Upper lobe of left lung (tissue), 6 donors: ENCODE measurements around the gene CHSY3. TPM values are rescaled to one million over a fixed set of nuclear protein-coding genes. Genes with fewer than 3 reads are reported as not detected.

Experiments
- ATAC-seq, 2 donors: fragments of 200-7000 bp; cut with Tn5 transposase; one replicate each; pipeline ENCODE4 v1.9.1; 2022; ENCODE audit warnings: mild to moderate bottlenecking in 2 of 2, moderate library complexity in 2 of 2; ENCODE audit not compliant: low FRiP score in 2 of 2
- DNase-seq, 2 donors: peaks; one replicate each; pipeline ENCODE4 v3.0.0-alpha.2; 2019 to 2020
- H3K27ac ChIP-seq, 4 donors: fragments of 200-600 bp; sonication (generic); one replicate each; pipeline ENCODE4 v1.5.1; 2016 to 2019
- H3K27me3 ChIP-seq, 4 donors: fragments of 200-600 bp; sonication (generic); one replicate each; pipeline ENCODE4 v1.5.1; 2017 to 2019
- H3K36me3 ChIP-seq, 4 donors: fragments of 200-600 bp; sonication (generic); one replicate each; pipeline ENCODE4 v1.5.1; 2016 to 2019
- H3K4me1 ChIP-seq, 4 donors: fragments of 200-600 bp; sonication (generic); one replicate each; pipeline ENCODE4 v1.5.1; 2018 to 2019
- H3K4me3 ChIP-seq, 4 donors: fragments of 200-600 bp; sonication (generic); one replicate each; pipeline ENCODE4 v1.5.1; 2017 to 2019; ENCODE audit warnings: mild to moderate bottlenecking in 2 of 4, moderate library complexity in 1 of 4
- H3K9me3 ChIP-seq, 4 donors: fragments of 200-600 bp; sonication (generic); one replicate each; pipeline ENCODE4 v1.5.1; 2018 to 2019
- EP300 ChIP-seq, 4 donors: sonication (generic); formaldehyde crosslinking; IDR thresholded peaks; one replicate each; pipeline ENCODE4 v1.5.1; 2017; ENCODE audit warnings: antibody characterized with exemption in 4 of 4, control low read depth in 2 of 4
- POLR2A ChIP-seq, 4 donors: fragments of 450-650 bp; IDR thresholded peaks; one replicate each; pipeline ENCODE4 v1.5.1; 2016 to 2017; ENCODE audit warnings: antibody characterized with exemption in 4 of 4, mild to moderate bottlenecking in 2 of 4
- POLR2AphosphoS5 ChIP-seq, 2 donors: sonication (generic); formaldehyde crosslinking; IDR thresholded peaks; one replicate each; pipeline ENCODE4 v1.5.1; 2017; ENCODE audit warnings: antibody characterized with exemption in 2 of 2
- WGBS, 2 donors: methylation state at CpG; one replicate each; pipeline ENCODE4 v1.1.5; 2017 to 2018; 5-methylcytosine and 5-hydroxymethylcytosine counted together
- total RNA-seq, 6 donors: library from RNA; depleted of rRNA in 4 of 6; stranded (reverse); fragments of >200 nt in 4 of 6; gene quantifications; one replicate each; pipeline versions ENCODE4 v1.1.0 to v1.2.1, GENCODE V29; 2016 to 2021
- TF ChIP-seq, protein P1 (sequence below), 6 experiments: fragments of 450-650 bp in 4 of 6; fragments of 200-600 bp in 2 of 6; sonication (generic) in 2 of 6; IDR thresholded peaks; one replicate each; pipeline ENCODE4 v1.5.1; 2016 to 2019; ENCODE audit warnings: antibody characterized with exemption in 6 of 6
- donor health status: DM: no; HTN: no; CAD: no; lungs with moderate emphysema.
- donor health status: DM: no; HTN: yes; CAD: no; lungs with severe emphysema.

CHSY3 gene
- total RNA-seq, 6 donors from 2014 or later = 3.1 to 7.5 (median 6.3) TPM

DNA sequence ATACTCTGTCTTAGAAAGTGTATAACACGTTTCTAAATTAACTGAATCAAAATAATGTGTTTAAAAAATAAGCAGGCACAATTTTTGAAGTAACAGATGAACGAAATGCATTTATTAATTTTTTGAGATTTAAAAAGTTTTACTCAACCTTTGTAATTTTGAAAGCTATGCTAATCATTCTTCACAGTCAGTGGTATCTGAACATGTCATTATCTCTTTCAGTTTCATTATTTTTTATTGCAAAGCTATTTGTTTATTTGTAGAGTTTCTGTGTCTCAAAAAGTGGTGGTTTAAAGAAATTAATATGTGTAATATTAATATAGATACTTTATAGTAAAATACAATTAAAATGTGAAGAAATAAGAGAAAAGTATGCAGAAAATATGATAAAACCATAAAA lies 11.2 kb downstream of the CHSY3 start:
- H3K27ac ChIP-seq = no peak overlapping the region
- TF ChIP-seq, protein P1, sequence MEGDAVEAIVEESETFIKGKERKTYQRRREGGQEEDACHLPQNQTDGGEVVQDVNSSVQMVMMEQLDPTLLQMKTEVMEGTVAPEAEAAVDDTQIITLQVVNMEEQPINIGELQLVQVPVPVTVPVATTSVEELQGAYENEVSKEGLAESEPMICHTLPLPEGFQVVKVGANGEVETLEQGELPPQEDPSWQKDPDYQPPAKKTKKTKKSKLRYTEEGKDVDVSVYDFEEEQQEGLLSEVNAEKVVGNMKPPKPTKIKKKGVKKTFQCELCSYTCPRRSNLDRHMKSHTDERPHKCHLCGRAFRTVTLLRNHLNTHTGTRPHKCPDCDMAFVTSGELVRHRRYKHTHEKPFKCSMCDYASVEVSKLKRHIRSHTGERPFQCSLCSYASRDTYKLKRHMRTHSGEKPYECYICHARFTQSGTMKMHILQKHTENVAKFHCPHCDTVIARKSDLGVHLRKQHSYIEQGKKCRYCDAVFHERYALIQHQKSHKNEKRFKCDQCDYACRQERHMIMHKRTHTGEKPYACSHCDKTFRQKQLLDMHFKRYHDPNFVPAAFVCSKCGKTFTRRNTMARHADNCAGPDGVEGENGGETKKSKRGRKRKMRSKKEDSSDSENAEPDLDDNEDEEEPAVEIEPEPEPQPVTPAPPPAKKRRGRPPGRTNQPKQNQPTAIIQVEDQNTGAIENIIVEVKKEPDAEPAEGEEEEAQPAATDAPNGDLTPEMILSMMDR (IDR thresholded peaks at IDR 0.05) = no peak
- TF ChIP-seq EP300 (IDR thresholded peaks at IDR 0.05) (no peak), POLR2A (IDR thresholded peaks at IDR 0.05) (no peak), POLR2AphosphoS5 (IDR thresholded peaks at IDR 0.05) (no peak)

DNA sequence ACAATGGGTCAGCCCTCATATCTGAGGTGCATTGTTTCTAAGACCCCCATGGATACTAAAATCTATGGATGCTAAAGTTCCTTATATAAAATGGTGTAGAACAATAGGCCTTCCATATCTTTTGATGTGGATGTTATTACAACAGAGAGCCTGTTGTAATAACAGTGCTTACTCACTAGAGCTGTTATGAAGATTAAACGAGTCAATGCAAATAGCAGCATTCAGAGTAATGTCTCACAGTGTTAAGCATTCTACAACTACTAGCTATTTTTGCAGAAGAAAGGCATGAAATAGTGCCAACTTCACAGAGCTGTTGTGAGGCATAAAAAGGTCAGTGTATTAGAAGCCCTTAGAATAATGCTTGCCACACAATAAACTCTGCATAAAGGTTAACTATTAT lies 13.0 kb downstream of the CHSY3 start:
- Histone ChIP-seq H3K4me3 (no peak overlapping the region), H3K36me3 (no peaks in the 10 kb centered on the region), H3K27me3 (no peaks in the 10 kb centered on the region), H3K9me3 (no peaks in the 10 kb centered on the region), H3K27ac (no peak overlapping the region), H3K4me1 (no peaks in the 10 kb centered on the region)
- DNase-seq (no peak), ATAC-seq (no peak)
- TF ChIP-seq POLR2AphosphoS5 (IDR thresholded peaks at IDR 0.05) (no peak), POLR2A (IDR thresholded peaks at IDR 0.05) (no peak), EP300 (IDR thresholded peaks at IDR 0.05) (no peak)
- TF ChIP-seq, protein P1 (IDR thresholded peaks at IDR 0.05) = no peak
- WGBS, 2 donors = 43 to 52% methylated on average over 1 of the region's 1 CpG

More for the DNA sequence above, 11.2 kb downstream of the CHSY3 start:
- Histone ChIP-seq H3K36me3 (no peaks in the 10 kb centered on the region), H3K4me1 (no peaks in the 10 kb centered on the region), H3K4me3 (no peak overlapping the region), H3K27me3 (no peaks in the 10 kb centered on the region), H3K9me3 (no peaks in the 10 kb centered on the region)
- DNase-seq (no peak), ATAC-seq (no peak)
- WGBS, 2 donors = 87 to 93% methylated on average over 2 of the region's 2 CpGs

DNA sequence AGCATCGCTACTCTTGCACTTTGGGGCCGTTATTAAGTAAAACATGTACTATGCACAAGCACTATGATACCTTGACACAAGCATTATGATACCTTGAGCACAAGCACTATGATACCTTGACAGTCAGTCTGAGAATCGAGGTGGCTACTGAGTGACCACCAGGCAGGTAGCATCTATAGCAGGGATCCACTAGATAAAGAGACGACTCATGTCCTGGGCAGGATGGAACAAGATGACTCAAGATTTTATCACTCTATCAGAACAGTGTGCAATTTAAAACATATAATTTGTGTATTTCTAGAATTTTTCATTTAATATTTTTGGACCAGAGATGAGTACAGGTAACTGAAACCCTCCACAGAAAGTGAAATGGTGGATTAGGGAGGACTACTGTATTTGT lies 16.9 kb downstream of the CHSY3 start:
- TF ChIP-seq, protein P1 (IDR thresholded peaks at IDR 0.05) = no peak
- TF ChIP-seq EP300 (IDR thresholded peaks at IDR 0.05) (no peak), POLR2A (IDR thresholded peaks at IDR 0.05) (no peak)
- no peaks in the 10 kb centered on the region for H3K27me3 ChIP-seq
- no peaks in the 10 kb centered on the region for H3K9me3 ChIP-seq
- 86 to 91% methylated on average over 4 of the region's 4 CpGs for WGBS, 2 donors
- H3K36me3 ChIP-seq = no peaks in the 10 kb centered on the region
- H3K4me3 ChIP-seq = no peak overlapping the region
- no peak overlapping the region for H3K27ac ChIP-seq
- no peaks in the 10 kb centered on the region for H3K4me1 ChIP-seq
- DNase-seq (no peak), ATAC-seq (no peak)

DNA sequence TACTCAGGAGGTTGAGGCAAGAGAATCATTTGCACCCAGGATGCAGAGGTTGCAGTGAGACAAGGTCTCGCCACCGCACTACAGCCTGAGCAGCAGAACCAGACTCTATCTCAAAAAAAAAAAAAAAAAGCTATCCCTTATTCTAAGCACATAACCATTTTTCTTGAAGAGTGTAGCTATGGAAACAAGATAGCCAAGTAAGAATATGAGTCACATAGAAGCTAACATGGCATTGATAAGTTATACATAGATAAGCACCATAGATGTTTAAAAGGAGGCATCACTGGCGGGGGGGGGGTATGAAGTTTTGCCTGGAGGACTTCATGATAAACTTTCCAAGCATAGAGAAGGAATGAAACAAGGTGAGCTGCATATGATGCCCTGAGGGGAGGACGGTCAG lies 26.0 kb downstream of the CHSY3 start:
- Histone ChIP-seq H3K36me3 (no peaks in the 10 kb centered on the region), H3K27ac (no peak overlapping the region), H3K4me1 (no peaks in the 10 kb centered on the region), H3K27me3 (no peaks in the 10 kb centered on the region), H3K9me3 (no peaks in the 10 kb centered on the region), H3K4me3 (no peak overlapping the region)
- TF ChIP-seq, protein P1 (IDR thresholded peaks at IDR 0.05) = no peak
- TF ChIP-seq POLR2A (IDR thresholded peaks at IDR 0.05) (no peak), EP300 (IDR thresholded peaks at IDR 0.05) (no peak), POLR2AphosphoS5 (IDR thresholded peaks at IDR 0.05) (no peak)
- DNase-seq (no peak), ATAC-seq (no peak)
- 83 to 84% methylated on average over 4 of the region's 4 CpGs for WGBS, 2 donors

DNA sequence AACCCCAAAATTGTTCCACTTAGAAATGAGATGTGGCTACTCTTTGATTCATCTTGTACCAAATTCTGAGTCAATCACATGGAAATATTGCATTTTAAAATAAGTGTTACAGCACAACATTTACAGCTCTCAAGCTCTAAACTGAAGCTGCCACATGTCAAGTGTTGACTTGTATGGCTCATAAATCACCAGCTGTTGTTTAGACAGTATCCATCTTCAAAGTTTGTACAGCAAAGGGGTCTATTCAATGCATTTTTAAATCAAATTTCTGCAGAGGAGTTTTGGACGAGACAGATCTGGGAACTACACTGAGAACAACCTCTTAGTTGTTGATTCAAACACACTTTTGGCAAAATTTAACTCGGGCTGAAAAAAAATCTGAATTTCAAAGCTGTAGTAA lies 31.4 kb downstream of the CHSY3 start:
- ATAC-seq (no peak), DNase-seq (no peak)
- Histone ChIP-seq H3K4me3 (no peak overlapping the region), H3K36me3 (no peaks in the 10 kb centered on the region), H3K9me3 (peaks cover 0 to 19% (median 7%) of the 10 kb centered on the region in 4 donors), H3K27me3 (no peaks in the 10 kb centered on the region), H3K4me1 (no peaks in the 10 kb centered on the region), H3K27ac (no peak overlapping the region)
- WGBS, 2 donors = 80 to 84% methylated on average over 2 of the region's 2 CpGs
- TF ChIP-seq, protein P1 (IDR thresholded peaks at IDR 0.05) = no peak
- TF ChIP-seq POLR2AphosphoS5 (IDR thresholded peaks at IDR 0.05) (no peak), POLR2A (IDR thresholded peaks at IDR 0.05) (no peak), EP300 (IDR thresholded peaks at IDR 0.05) (no peak)
